HUES48 (cell line): ENCODE data around the gene ULK1.
"Not testable (repeated sequence)": the region's sequence is repeated elsewhere in the genome, so short reads cannot be mapped to it uniquely, and the experiment has no call there.

Source experiments
- H3K27ac ChIP-seq: one replicate; pipeline ENCODE4 v1.7.0; 2013; ENCODE audit warnings: low read depth, low read length, inconsistent platforms
- H3K27me3 ChIP-seq: 2 replicates; pipeline ENCODE4 v1.6.1; 2013; ENCODE audit warnings: mild to moderate bottlenecking, low read length; ENCODE audit not compliant: control insufficient read depth, insufficient read depth
- H3K36me3 ChIP-seq: 2 replicates; pipeline ENCODE4 v1.6.1; 2013; ENCODE audit warnings: low read length; ENCODE audit not compliant: control insufficient read depth, insufficient read depth
- H3K4me1 ChIP-seq: 2 replicates; pipeline ENCODE4 v1.6.1; 2013; ENCODE audit warnings: mild to moderate bottlenecking, low read length; ENCODE audit not compliant: control insufficient read depth, insufficient read depth
- H3K4me3 ChIP-seq: 2 replicates; pipeline ENCODE4 v1.5.1; 2013; ENCODE audit warnings: mild to moderate bottlenecking, low read depth, low read length
- H3K9ac ChIP-seq: 2 replicates; pipeline ENCODE4 v1.6.1; 2013; ENCODE audit warnings: mild to moderate bottlenecking, low read depth, low read length, moderate library complexity
- H3K9me3 ChIP-seq: 2 replicates; pipeline ENCODE4 v1.6.1; 2013; ENCODE audit warnings: low read length; ENCODE audit not compliant: control insufficient read depth, insufficient read depth

ULK1 gene

GRCh38 chr12:131941987-131942341 lies 47.5 kb downstream of the ULK1 start:
- H3K4me1 ChIP-seq = no peaks in the 10 kb centered on the region
- H3K4me3 ChIP-seq = no peak overlapping the region
- no peak overlapping the region for H3K9ac ChIP-seq
- no peaks in the 10 kb centered on the region for H3K9me3 ChIP-seq
- H3K36me3 ChIP-seq = peaks cover 68% of the 10 kb centered on the region
- no peaks in the 10 kb centered on the region for H3K27me3 ChIP-seq
- H3K27ac ChIP-seq = no peak overlapping the region

- H3K4me3 ChIP-seq = no peak overlapping the region
- peaks cover 65% of the 10 kb centered on the region for H3K36me3 ChIP-seq
- no peak overlapping the region for H3K9ac ChIP-seq
- H3K27ac ChIP-seq = no peak overlapping the region
- H3K27me3 ChIP-seq = no peaks in the 10 kb centered on the region
- no peaks in the 10 kb centered on the region for H3K9me3 ChIP-seq
- no peaks in the 10 kb centered on the region for H3K4me1 ChIP-seq
Measured at GRCh38 chr12:131942671-131943070, 48.2 kb downstream of the ULK1 start.

- Histone ChIP-seq H3K4me1 (no peaks in the 10 kb centered on the region), H3K4me3 (no peak overlapping the region), H3K36me3 (peaks cover 58% of the 10 kb centered on the region), H3K9ac (no peak overlapping the region), H3K27ac (no peak overlapping the region), H3K9me3 (no peaks in the 10 kb centered on the region), H3K27me3 (no peaks in the 10 kb centered on the region)
Measured at GRCh38 chr12:131943389-131943788, 49.0 kb downstream of the ULK1 start.

- H3K4me3 ChIP-seq = no peak overlapping the region
- H3K9ac ChIP-seq = no peak overlapping the region
- no peaks in the 10 kb centered on the region for H3K27me3 ChIP-seq
- no peaks in the 10 kb centered on the region for H3K9me3 ChIP-seq
- H3K27ac ChIP-seq = no peak overlapping the region
- no peaks in the 10 kb centered on the region for H3K4me1 ChIP-seq
- H3K36me3 ChIP-seq = peaks cover 55% of the 10 kb centered on the region
Measured at GRCh38 chr12:131943876-131944275, 49.5 kb downstream of the ULK1 start.

GRCh38 chr12:131944601-131945251 lies 50.3 kb downstream of the ULK1 start:
- no peak overlapping the region for H3K27ac ChIP-seq
- peaks cover 47% of the 10 kb centered on the region for H3K36me3 ChIP-seq
- H3K9me3 ChIP-seq = no peaks in the 10 kb centered on the region
- no peak overlapping the region for H3K4me3 ChIP-seq
- H3K4me1 ChIP-seq = no peaks in the 10 kb centered on the region
- no peaks in the 10 kb centered on the region for H3K27me3 ChIP-seq
- no peak overlapping the region for H3K9ac ChIP-seq

GRCh38 chr12:131946757-131947156 lies 52.3 kb downstream of the ULK1 start:
- no peak overlapping the region for H3K9ac ChIP-seq
- no peaks in the 10 kb centered on the region for H3K9me3 ChIP-seq
- H3K27ac ChIP-seq = no peak overlapping the region
- no peak overlapping the region for H3K4me3 ChIP-seq
- no peaks in the 10 kb centered on the region for H3K4me1 ChIP-seq
- no peaks in the 10 kb centered on the region for H3K27me3 ChIP-seq
- H3K36me3 ChIP-seq = peaks cover 28% of the 10 kb centered on the region

- H3K36me3 ChIP-seq = peaks cover 22% of the 10 kb centered on the region
- no peaks in the 10 kb centered on the region for H3K4me1 ChIP-seq
- no peak overlapping the region for H3K27ac ChIP-seq
- H3K9ac ChIP-seq = no peak overlapping the region
- H3K4me3 ChIP-seq = no peak overlapping the region
- H3K27me3 ChIP-seq = no peaks in the 10 kb centered on the region
- H3K9me3 ChIP-seq = no peaks in the 10 kb centered on the region
Measured at GRCh38 chr12:131947482-131948027, 53.1 kb downstream of the ULK1 start.

GRCh38 chr12:131948166-131948712 lies 53.8 kb downstream of the ULK1 start:
- Histone ChIP-seq H3K9me3 (no peaks in the 10 kb centered on the region), H3K9ac (no peak overlapping the region), H3K27ac (no peak overlapping the region), H3K27me3 (no peaks in the 10 kb centered on the region), H3K36me3 (peaks cover 16% of the 10 kb centered on the region), H3K4me1 (no peaks in the 10 kb centered on the region), H3K4me3 (no peak overlapping the region)

- Histone ChIP-seq H3K27ac (peak overlapping the region; percentile 14), H3K4me3 (peak overlapping the region; percentile 63)
- not testable (repeated sequence) for H3K9ac ChIP-seq, H3K4me1 ChIP-seq, H3K36me3 ChIP-seq, H3K9me3 ChIP-seq, H3K27me3 ChIP-seq
Measured at GRCh38 chr12:131948713-131949430, 54.5 kb downstream of the ULK1 start.

- Histone ChIP-seq H3K9me3 (no peaks in the 10 kb centered on the region), H3K4me1 (no peaks in the 10 kb centered on the region), H3K27ac (peak within 1 kb of the TSS; percentile 83), H3K4me3 (peak within 1 kb of the TSS; percentile 79), H3K9ac (peak within 1 kb of the TSS; percentile 75), H3K27me3 (no peaks in the 10 kb centered on the region), H3K36me3 (peaks cover 4% of the 10 kb centered on the region)
Measured at GRCh38 chr12:131949431-131950181, 55.2 kb downstream of the ULK1 start, which contains the start of gene EP400. EP400 (plus strand) TSS chr12:131949942; CDS start chr12:131960620, 10,678 bp downstream.
